IMR-90 (cell line): Measurements from ENCODE around the gene EHD4. TPM values are rescaled to one million over a fixed set of nuclear protein-coding genes. Genes with fewer than 3 reads are reported as not detected.

Experiments
- ATAC-seq: fragments of 200-7000 bp; cut with Tn5 transposase; 2 replicates; pipeline ENCODE4 v1.9.1; 2020; ENCODE audit warnings: low read depth, mild to moderate bottlenecking, moderate library complexity
- BruUV-seq: library from RNA; stranded (reverse); fragments of 400-500 nt; replicated peaks from 2 replicates; lab custom pipeline; 2021; lab: Mats Ljungman, UMichigan
- CTCF ChIA-PET: fragments of 300-600 bp; formaldehyde crosslinking; extraction: SDS; loops from one replicate; lab custom pipeline; 2021; ENCODE audit warnings: antibody characterized with exemption; lab: Yijun Ruan, JAX
- POLR2A ChIA-PET: fragments of 300-600 bp; sonication (Branson Sonifier 250); formaldehyde crosslinking; loops from one replicate; lab custom pipeline; 2022; ENCODE audit warnings: antibody characterized with exemption; ENCODE audit not compliant: unreplicated experiment; lab: Charles Lee
- DNase-seq: peaks from one replicate; pipeline ENCODE4 v3.0.0; 2013
- H2AFZ ChIP-seq: replicated peaks from 2 replicates; pipeline ENCODE3; 2013; ENCODE audit warnings: low read length, mild to moderate bottlenecking; ENCODE audit not compliant: poor library complexity
- H2AK5ac ChIP-seq: 2 replicates; pipeline ENCODE4 v1.6.1; 2013; ENCODE audit warnings: low read depth, low read length, inconsistent platforms
- H2AK9ac ChIP-seq: replicated peaks from 2 replicates; pipeline ENCODE3; 2013; ENCODE audit warnings: mild to moderate bottlenecking, low read depth, low read length, moderate library complexity; ENCODE audit not compliant: poor library complexity
- H2BK120ac ChIP-seq: 2 replicates; pipeline ENCODE4 v1.6.1; 2013; ENCODE audit warnings: low read depth, low read length, inconsistent platforms
- H2BK15ac ChIP-seq: 3 replicates; pipeline ENCODE4 v1.6.1; 2013; ENCODE audit warnings: low read depth, low read length, inconsistent platforms
- H2BK20ac ChIP-seq: 2 replicates; pipeline ENCODE4 v1.6.1; 2013; ENCODE audit warnings: low read depth, mild to moderate bottlenecking, inconsistent platforms, low read length, moderate library complexity
- H2BK5ac ChIP-seq: 2 replicates; pipeline ENCODE4 v1.6.1; 2013; ENCODE audit warnings: mild to moderate bottlenecking, low read depth, low read length, inconsistent platforms; ENCODE audit not compliant: poor library complexity, severe bottlenecking
- H3K14ac ChIP-seq: replicated peaks from 2 replicates; pipeline ENCODE4 v1.6.1; 2013; ENCODE audit warnings: low read depth, low read length, inconsistent platforms
- H3K18ac ChIP-seq: 2 replicates; pipeline ENCODE4 v1.6.1; 2013; ENCODE audit warnings: low read depth, low read length, control low read depth
- H3K23ac ChIP-seq: 2 replicates; pipeline ENCODE4 v1.6.1; 2013; ENCODE audit warnings: low read depth, low read length, inconsistent platforms
- H3K27ac ChIP-seq: 2 replicates; pipeline ENCODE4 v1.5.1; 2013; ENCODE audit warnings: mild to moderate bottlenecking, control low read depth, low read length; ENCODE audit not compliant: insufficient read depth
- H3K27me3 ChIP-seq: 2 replicates; pipeline ENCODE4 v1.6.1; 2013; ENCODE audit warnings: low read length; ENCODE audit not compliant: control insufficient read depth, insufficient read depth
- H3K36me3 ChIP-seq: 2 replicates; pipeline ENCODE4 v1.6.1; 2013; ENCODE audit warnings: low read length, mixed read lengths; ENCODE audit not compliant: control insufficient read depth, insufficient read depth
- H3K4ac ChIP-seq: 2 replicates; pipeline ENCODE4 v1.6.1; 2013; ENCODE audit warnings: low read depth, low read length, inconsistent platforms
- H3K4me1 ChIP-seq: 2 replicates; pipeline ENCODE4 v1.6.1; 2013; ENCODE audit warnings: low read length, mixed read lengths; ENCODE audit not compliant: control insufficient read depth, insufficient read depth
- H3K4me2 ChIP-seq: 2 replicates; pipeline ENCODE4 v1.6.1; 2013; ENCODE audit warnings: low read depth, mild to moderate bottlenecking, control low read depth, low read length, moderate library complexity
- H3K4me3 ChIP-seq: 2 replicates; pipeline ENCODE4 v1.5.1; 2013; ENCODE audit warnings: low read depth, mild to moderate bottlenecking, control low read depth, low read length, moderate library complexity; ENCODE audit not compliant: insufficient read depth
- H3K56ac ChIP-seq: 2 replicates; pipeline ENCODE4 v1.6.1; 2013; ENCODE audit warnings: low read length, inconsistent platforms; ENCODE audit not compliant: insufficient read depth; ENCODE audit errors: extremely low read depth
- H3K79me1 ChIP-seq, 2 experiments: 2 replicates each; pipeline ENCODE4 v1.6.1; 2013; ENCODE audit warnings: low read length in 2 of 2, inconsistent platforms in 1 of 2, low read depth in 1 of 2
- H3K9ac ChIP-seq: 2 replicates; pipeline ENCODE4 v1.6.1; 2013; ENCODE audit warnings: low read depth, low read length, control low read depth
- H3K9me1 ChIP-seq: 2 replicates; pipeline ENCODE4 v1.6.1; 2013; ENCODE audit warnings: low read length, inconsistent platforms; ENCODE audit not compliant: insufficient read depth
- H3K9me3 ChIP-seq: 2 replicates; pipeline ENCODE4 v1.6.1; 2013; ENCODE audit warnings: low read length; ENCODE audit not compliant: control insufficient read depth, insufficient read depth
- H4K20me1 ChIP-seq: 2 replicates; pipeline ENCODE4 v1.6.1; 2013; ENCODE audit warnings: low read length, inconsistent platforms; ENCODE audit not compliant: insufficient read depth
- H4K5ac ChIP-seq: 2 replicates; pipeline ENCODE4 v1.6.1; 2013; ENCODE audit warnings: mild to moderate bottlenecking, low read depth, low read length, control low read depth
- H4K8ac ChIP-seq, 2 experiments: 2 replicates each; pipeline ENCODE4 v1.6.1; 2013; ENCODE audit warnings: low read depth in 2 of 2, low read length in 2 of 2, control low read depth in 1 of 2, inconsistent platforms in 1 of 2
- H4K91ac ChIP-seq: 2 replicates; pipeline ENCODE4 v1.6.1; 2013; ENCODE audit warnings: low read depth, low read length, inconsistent platforms; ENCODE audit not compliant: insufficient read depth
- BHLHE40 ChIP-seq: fragments of 150-350 bp; IDR thresholded peaks from 2 replicates; pipeline ENCODE4 v1.6.1; 2016; ENCODE audit warnings: mild to moderate bottlenecking, low read depth, low read length
- CEBPB ChIP-seq: IDR thresholded peaks from 2 replicates; pipeline ENCODE4 v1.6.1; 2012; ENCODE audit warnings: low read depth, low read length, improper control_type of control experiment
- FOS ChIP-seq: fragments of 150-350 bp; IDR thresholded peaks from 2 replicates; pipeline ENCODE4 v1.6.1; 2016; ENCODE audit warnings: low read depth, low read length
- MAFK ChIP-seq: IDR thresholded peaks from 2 replicates; pipeline ENCODE4 v1.6.1; 2012; ENCODE audit warnings: low read depth, low read length, improper control_type of control experiment
- MAZ ChIP-seq: IDR thresholded peaks from 2 replicates; pipeline ENCODE4 v1.6.1; 2012; ENCODE audit warnings: low read depth, mild to moderate bottlenecking, low read length, improper control_type of control experiment, moderate library complexity, borderline replicate concordance
- MXI1 ChIP-seq: IDR thresholded peaks from 2 replicates; pipeline ENCODE4 v1.6.1; 2012; ENCODE audit warnings: low read depth, mild to moderate bottlenecking, low read length, moderate library complexity, borderline replicate concordance
- RFX5 ChIP-seq: IDR thresholded peaks from 2 replicates; pipeline ENCODE4 v1.8.0; 2012; ENCODE audit warnings: low read depth, mild to moderate bottlenecking, low read length, moderate library complexity
- SMC3 ChIP-seq: fragments of 150-350 bp; IDR thresholded peaks from 2 replicates; pipeline ENCODE4 v1.6.1; 2016; ENCODE audit warnings: low read depth, mild to moderate bottlenecking, antibody characterized with exemption, low read length, moderate library complexity
- WGBS, 2 experiments: methylation state at CpG; one replicate each; pipeline versions ENCODE4 v1.1.5 to v1.1.7; 2013; ENCODE audit warnings: missing lambda C conversion rate in 2 of 2; ENCODE audit not compliant: insufficient read length in 1 of 2; ENCODE audit errors: extremely low coverage in 2 of 2; 5-methylcytosine and 5-hydroxymethylcytosine counted together
- dilution Hi-C: fragments of 300-500 bp; cut with HindIII; formaldehyde crosslinking; loops from one replicate; pipeline ENCODE4 v1.14.3; 2018; ENCODE audit warnings: low sequenced_read_pairs; ENCODE audit not compliant: unreplicated experiment
- in situ Hi-C: fragments of 300-500 bp; cut with MboI; formaldehyde crosslinking; loops from 3 replicates; pipeline ENCODE4 v1.14.3; 2019; ENCODE audit warnings: low sequenced_read_pairs, inconsistent platforms, mixed read lengths
- intact Hi-C: fragments of 100-400 bp; cut with micrococcal nuclease; formaldehyde crosslinking; loops from 2 replicates; pipeline ENCODE4 v1.10.0; 2022
- polyA plus RNA-seq, 3 experiments: library from polyadenylated mRNA; depleted of rRNA; stranded (reverse); fragments of >200 nt; gene quantifications; 2 replicates each; pipeline ENCODE4 v1.2.3, GENCODE V29; 2012; ENCODE audit warnings: low replicate concordance in 1 of 3
- total RNA-seq: library from RNA; depleted of rRNA; stranded (reverse); fragments of >200 nt; gene quantifications from 2 replicates; pipeline ENCODE4 v1.2.3, GENCODE V29; 2012
- TF ChIP-seq, protein P1 (sequence below): conservative IDR thresholded peaks from 2 replicates; pipeline ENCODE4 v1.5.1; 2012; ENCODE audit warnings: mild to moderate bottlenecking, low read depth, low read length, improper control_type of control experiment

EHD4 gene
- total and polyA plus RNA-seq, 2 of the 4 experiments (the other 2 are of a cell fraction): 21.0 to 29.0 TPM

DNA sequence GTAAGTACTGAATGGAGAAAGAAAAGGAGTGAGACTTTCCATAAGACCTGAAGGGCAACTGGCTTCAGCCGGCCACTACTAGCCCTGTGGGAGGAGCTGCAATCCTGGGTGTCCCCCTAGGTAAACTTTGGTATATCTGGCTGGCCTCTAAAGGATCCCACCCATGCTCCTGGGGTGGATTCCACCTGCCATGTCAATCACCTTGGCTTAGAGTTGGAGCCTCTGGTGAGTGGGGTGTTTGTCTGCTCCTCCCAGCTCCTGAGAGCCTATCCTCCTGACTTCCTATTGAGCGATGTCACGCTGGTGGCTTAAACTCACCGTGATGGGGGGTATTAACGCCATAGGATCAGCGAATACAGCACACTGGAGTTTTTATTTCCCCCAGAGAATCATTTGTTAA lies 81.1 kb downstream of the EHD4 start:
- no peak for DNase-seq
- Histone ChIP-seq H4K5ac (no peak overlapping the region), H2BK15ac (no peak overlapping the region), H2AK5ac (no peak overlapping the region), H3K9me1 (peaks cover 8% of the 10 kb centered on the region; the same call in 1 of the 2 replicates), H3K4me1 (peaks cover 6% of the 10 kb centered on the region; the same call in 1 of the 2 replicates), H2BK120ac (no peak overlapping the region), H3K9me3 (no peaks in the 10 kb centered on the region), H2BK5ac (no peak overlapping the region), H3K27ac (no peak overlapping the region), H3K4me2 (no peak overlapping the region), H2AFZ (no peak overlapping the region), H3K27me3 (peaks cover 4% of the 10 kb centered on the region; the same call in 1 of the 2 replicates), H3K4me3 (no peak overlapping the region), H3K4ac (no peak overlapping the region), H2AK9ac (no peak overlapping the region), H4K8ac (no peak overlapping the region), H3K14ac (no peak overlapping the region), H4K91ac (no peak overlapping the region), H2BK20ac (no peak overlapping the region), H3K9ac (no peak overlapping the region), H4K20me1 (no peaks in the 10 kb centered on the region), H3K18ac (no peak overlapping the region), H3K79me1 (no peaks in the 10 kb centered on the region), H3K36me3 (no peaks in the 10 kb centered on the region), H3K56ac (no peak overlapping the region), H3K23ac (no peak overlapping the region)
- TF ChIP-seq SMC3: no peak
- no peak for TF ChIP-seq CEBPB
- TF ChIP-seq BHLHE40: no peak
- no peak for TF ChIP-seq MXI1
- no peak for TF ChIP-seq RFX5
- TF ChIP-seq, protein P1, sequence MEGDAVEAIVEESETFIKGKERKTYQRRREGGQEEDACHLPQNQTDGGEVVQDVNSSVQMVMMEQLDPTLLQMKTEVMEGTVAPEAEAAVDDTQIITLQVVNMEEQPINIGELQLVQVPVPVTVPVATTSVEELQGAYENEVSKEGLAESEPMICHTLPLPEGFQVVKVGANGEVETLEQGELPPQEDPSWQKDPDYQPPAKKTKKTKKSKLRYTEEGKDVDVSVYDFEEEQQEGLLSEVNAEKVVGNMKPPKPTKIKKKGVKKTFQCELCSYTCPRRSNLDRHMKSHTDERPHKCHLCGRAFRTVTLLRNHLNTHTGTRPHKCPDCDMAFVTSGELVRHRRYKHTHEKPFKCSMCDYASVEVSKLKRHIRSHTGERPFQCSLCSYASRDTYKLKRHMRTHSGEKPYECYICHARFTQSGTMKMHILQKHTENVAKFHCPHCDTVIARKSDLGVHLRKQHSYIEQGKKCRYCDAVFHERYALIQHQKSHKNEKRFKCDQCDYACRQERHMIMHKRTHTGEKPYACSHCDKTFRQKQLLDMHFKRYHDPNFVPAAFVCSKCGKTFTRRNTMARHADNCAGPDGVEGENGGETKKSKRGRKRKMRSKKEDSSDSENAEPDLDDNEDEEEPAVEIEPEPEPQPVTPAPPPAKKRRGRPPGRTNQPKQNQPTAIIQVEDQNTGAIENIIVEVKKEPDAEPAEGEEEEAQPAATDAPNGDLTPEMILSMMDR: no peak
- TF ChIP-seq FOS: no peak
- TF ChIP-seq MAZ: no peak
- no peak for TF ChIP-seq MAFK
- dilution Hi-C loops (no loop called here), intact Hi-C loops (no loop called here), in situ Hi-C loops (no loop called here)
- ChIA-PET CTCF (no interaction called here), POLR2A (no interaction called here)
- no peak for ATAC-seq
- no CpG with 5 or more reads among the region's 6 CpGs for WGBS, 2 experiments
- no TSS peak for BruUV-seq
